Stomach (tissue), 9 donors: ENCODE measurements around the gene KRT15. TPM values are rescaled to one million over a fixed set of nuclear protein-coding genes. Genes with fewer than 3 reads are reported as not detected.
"Not testable (repeated sequence)": the region's sequence is repeated elsewhere in the genome, so short reads cannot be mapped to it uniquely, and the experiment has no call there.

Experiments
- DNase-seq, 2 donors: peaks; one replicate each; pipeline versions ENCODE4 v3.0.0 to v3.0.0-alpha.2; 2013 to 2019
- H3K27ac ChIP-seq, 5 donors: fragments of 200-600 bp in 4 of 5; sonication (generic) in 4 of 5; one replicate each; pipeline ENCODE4 v1.5.1; 2013 to 2019; ENCODE audit warnings: mild to moderate bottlenecking in 1 of 5, moderate library complexity in 1 of 5
- H3K27me3 ChIP-seq, 3 donors: fragments of 200-600 bp; sonication (generic); one replicate each; pipeline ENCODE4 v1.5.1; 2017 to 2019; ENCODE audit warnings: mixed run types in 1 of 3
- H3K36me3 ChIP-seq, 4 donors: fragments of 200-600 bp; sonication (generic); 1 replicate in 3 of 4; 2 replicates in 1 of 4; pipeline ENCODE4 v1.5.1; 2016 to 2019
- H3K4me1 ChIP-seq, 4 donors: fragments of 200-600 bp; sonication (generic); one replicate each; pipeline ENCODE4 v1.5.1; 2016 to 2019
- H3K4me3 ChIP-seq, 4 donors: fragments of 200-600 bp; sonication (generic) in 3 of 4; one replicate each; pipeline ENCODE4 v1.5.1; 2016 to 2019; ENCODE audit warnings: mild to moderate bottlenecking in 1 of 4
- H3K9me3 ChIP-seq, 4 donors: fragments of 200-600 bp; sonication (generic); one replicate each; pipeline ENCODE4 v1.5.1; 2016 to 2019
- EP300 ChIP-seq: sonication (generic); formaldehyde crosslinking; IDR thresholded peaks from one replicate; pipeline ENCODE4 v1.6.1; 2017; ENCODE audit warnings: antibody characterized with exemption
- POLR2A ChIP-seq, 4 donors: fragments of 450-650 bp; IDR thresholded peaks; one replicate each; pipeline ENCODE4 v1.6.1; 2016; ENCODE audit warnings: antibody characterized with exemption in 4 of 4, control low read depth in 2 of 4, mild to moderate bottlenecking in 1 of 4, moderate library complexity in 1 of 4
- POLR2AphosphoS5 ChIP-seq, 3 donors: sonication (generic); formaldehyde crosslinking; IDR thresholded peaks; one replicate each; pipeline ENCODE4 v1.6.1; 2016; ENCODE audit warnings: antibody characterized with exemption in 3 of 3
- WGBS, 5 donors: extraction: QIAGEN DNeasy Blood & Tissue Kit in 3 of 5; methylation state at CpG; one replicate each; pipeline versions ENCODE4 v1.1.5 to v1.1.7; 2013 to 2018; 5-methylcytosine and 5-hydroxymethylcytosine counted together
- intact Hi-C: fragments of 100-400 bp; cut with DNase I; formaldehyde crosslinking; loops from one replicate; pipeline ENCODE4 v1.15.1; 2023; ENCODE audit warnings: low total_unique reads
- polyA plus RNA-seq, 3 donors: library from polyadenylated mRNA; stranded (reverse); fragments of 200-250 nt; gene quantifications; one replicate each; pipeline ENCODE4 v1.2.3, GENCODE V29; 2013
- total RNA-seq, 5 donors: library from RNA; depleted of rRNA; stranded (reverse); fragments of >200 nt; gene quantifications; one replicate each; pipeline versions ENCODE4 v1.1.0 to v1.2.3, GENCODE V29; 2014 to 2016
- TF ChIP-seq, protein P1 (sequence below), 7 experiments: fragments of 450-650 bp in 4 of 7; fragments of 200-600 bp in 3 of 7; sonication (generic) in 3 of 7; IDR thresholded peaks; one replicate each; pipeline ENCODE4 v1.5.1; 2016 to 2019; ENCODE audit warnings: antibody characterized with exemption in 7 of 7, control low read depth in 2 of 7, mild to moderate bottlenecking in 1 of 7
- donor health status: healthy with polysubstance abuse.
- donor health status: Bipolar disorder and iron deficiency.
- donor health status: healthy.

Gene KRT15
- total and polyA plus RNA-seq, 8 donors = 1.4 to 3,416 (median 2.6) TPM; not detected in 1

DNA sequence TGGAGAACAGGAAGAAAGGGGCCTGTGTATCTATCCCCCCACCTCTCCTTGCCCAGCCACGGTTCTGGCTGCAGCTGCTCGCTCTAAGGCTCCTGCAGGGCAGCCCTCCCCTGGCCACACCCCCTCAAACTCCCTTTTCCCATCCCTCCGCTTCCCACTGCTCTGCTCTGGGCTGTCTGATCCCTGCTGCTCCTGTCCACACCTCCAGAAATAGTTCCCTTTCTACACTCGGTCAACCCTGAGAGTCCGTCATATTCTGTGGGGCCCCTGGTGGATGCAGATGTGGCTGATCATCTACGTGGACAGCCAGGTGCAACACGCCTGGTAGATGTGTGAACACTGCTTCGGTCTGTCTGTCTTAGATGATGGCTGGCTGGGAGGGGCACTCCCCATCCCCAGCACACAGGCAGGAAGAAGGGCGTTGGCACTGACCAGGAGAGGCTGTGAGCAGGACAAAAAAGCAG, 28.7 kb upstream of the KRT15 start:
- peaks cover 0 to 10% (median 0%) of the 10 kb centered on the region in 3 donors for H3K27me3 ChIP-seq
- WGBS, 5 donors = 57 to 64% (median 59%) methylated on average over 8 to 9 of the region's 9 CpGs
- H3K27ac ChIP-seq = peak overlapping the region; percentile 21 to 82 (median 71)
- peaks cover 0 to 5% (median 2%) of the 10 kb centered on the region in 4 donors for H3K9me3 ChIP-seq
- DNase-seq = peak in 1 of 2 donors; percentile 48
- H3K4me3 ChIP-seq = no peak overlapping the region
- TF ChIP-seq, protein P1, sequence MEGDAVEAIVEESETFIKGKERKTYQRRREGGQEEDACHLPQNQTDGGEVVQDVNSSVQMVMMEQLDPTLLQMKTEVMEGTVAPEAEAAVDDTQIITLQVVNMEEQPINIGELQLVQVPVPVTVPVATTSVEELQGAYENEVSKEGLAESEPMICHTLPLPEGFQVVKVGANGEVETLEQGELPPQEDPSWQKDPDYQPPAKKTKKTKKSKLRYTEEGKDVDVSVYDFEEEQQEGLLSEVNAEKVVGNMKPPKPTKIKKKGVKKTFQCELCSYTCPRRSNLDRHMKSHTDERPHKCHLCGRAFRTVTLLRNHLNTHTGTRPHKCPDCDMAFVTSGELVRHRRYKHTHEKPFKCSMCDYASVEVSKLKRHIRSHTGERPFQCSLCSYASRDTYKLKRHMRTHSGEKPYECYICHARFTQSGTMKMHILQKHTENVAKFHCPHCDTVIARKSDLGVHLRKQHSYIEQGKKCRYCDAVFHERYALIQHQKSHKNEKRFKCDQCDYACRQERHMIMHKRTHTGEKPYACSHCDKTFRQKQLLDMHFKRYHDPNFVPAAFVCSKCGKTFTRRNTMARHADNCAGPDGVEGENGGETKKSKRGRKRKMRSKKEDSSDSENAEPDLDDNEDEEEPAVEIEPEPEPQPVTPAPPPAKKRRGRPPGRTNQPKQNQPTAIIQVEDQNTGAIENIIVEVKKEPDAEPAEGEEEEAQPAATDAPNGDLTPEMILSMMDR (IDR thresholded peaks at IDR 0.05) = no peak
- TF ChIP-seq EP300 = no peak
- no peak for TF ChIP-seq POLR2A (IDR thresholded peaks at IDR 0.05)
- TF ChIP-seq POLR2AphosphoS5 (IDR thresholded peaks at IDR 0.05) = no peak
- H3K4me1 ChIP-seq = peaks cover 15 to 29% (median 25%) of the 10 kb centered on the region in 4 donors
- H3K36me3 ChIP-seq = no peaks in the 10 kb centered on the region
- intact Hi-C loops = no loop called here

DNA sequence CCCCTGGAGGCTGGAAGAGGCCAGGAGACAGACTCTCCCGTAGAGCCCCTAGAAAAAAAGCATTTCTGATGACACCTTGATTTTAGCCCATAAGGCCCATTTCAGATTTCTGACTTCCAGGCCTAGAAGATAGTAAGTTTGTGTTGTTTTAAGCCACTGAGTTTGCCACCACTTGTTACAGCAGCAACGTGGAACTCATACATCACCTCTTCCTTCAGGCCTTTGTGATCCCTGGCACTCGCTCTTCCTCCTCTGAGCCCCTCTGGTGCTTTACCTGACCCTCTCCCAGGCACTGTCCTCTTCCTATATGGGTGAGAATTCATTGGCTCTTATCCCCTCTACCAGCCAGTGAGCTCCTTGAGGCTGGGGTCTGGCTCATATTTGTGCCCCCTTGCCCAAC, 28.1 kb upstream of the KRT15 start:
- Histone ChIP-seq H3K4me1 (peaks cover 15 to 29% (median 25%) of the 10 kb centered on the region in 4 donors), H3K9me3 (peaks cover 0 to 5% (median 2%) of the 10 kb centered on the region in 4 donors), H3K27ac (peak overlapping the region in 1 of 5 donors; percentile 82), H3K4me3 (no peak overlapping the region), H3K27me3 (peaks cover 0 to 4% (median 0%) of the 10 kb centered on the region in 3 donors), H3K36me3 (no peaks in the 10 kb centered on the region)
- intact Hi-C loops = no loop called here
- TF ChIP-seq POLR2A (IDR thresholded peaks at IDR 0.05) = no peak
- no peak for TF ChIP-seq POLR2AphosphoS5 (IDR thresholded peaks at IDR 0.05)
- WGBS, 5 donors = 92 to 99% (median 97%) methylated on average over 3 of the region's 3 CpGs
- no peak for DNase-seq

DNA sequence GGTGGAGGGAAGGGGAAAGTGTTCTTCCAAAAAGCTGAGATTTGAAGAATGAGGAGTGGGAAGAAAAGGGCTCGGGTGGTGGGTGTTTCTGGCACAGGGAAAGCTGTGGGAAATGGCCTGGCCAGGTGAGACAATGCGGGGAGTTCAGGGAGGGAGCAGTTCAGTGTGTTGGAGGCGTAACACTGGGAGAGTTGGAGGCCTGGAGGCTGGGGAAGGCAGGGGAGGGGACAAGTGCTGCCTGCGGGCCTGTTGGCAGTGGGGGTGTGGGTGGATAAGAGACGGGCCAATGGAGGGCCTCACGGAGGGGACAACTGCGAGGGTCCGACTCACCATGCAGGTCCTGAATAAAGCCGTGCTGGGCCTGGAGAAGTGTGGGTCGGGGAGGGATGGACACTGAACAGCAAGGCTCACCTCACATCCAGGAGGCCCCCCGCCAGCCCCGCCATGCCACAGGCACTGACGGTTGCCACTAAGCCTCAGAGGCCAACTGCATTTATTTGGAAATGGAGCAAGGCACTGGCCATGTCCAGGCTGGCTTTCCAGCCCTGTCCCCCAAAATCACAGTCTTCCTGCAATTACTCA, 27.2 kb upstream of the KRT15 start:
- Histone ChIP-seq H3K36me3 (no peaks in the 10 kb centered on the region), H3K27me3 (no peaks in the 10 kb centered on the region), H3K4me1 (peaks cover 15 to 29% (median 25%) of the 10 kb centered on the region in 4 donors), H3K27ac (no peak overlapping the region), H3K4me3 (no peak overlapping the region), H3K9me3 (peaks cover 0 to 5% (median 2%) of the 10 kb centered on the region in 4 donors)
- intact Hi-C loops = no loop called here
- TF ChIP-seq POLR2A (IDR thresholded peaks at IDR 0.05) = no peak
- TF ChIP-seq POLR2AphosphoS5 (IDR thresholded peaks at IDR 0.05) = no peak
- TF ChIP-seq EP300 = no peak
- TF ChIP-seq, protein P1 (IDR thresholded peaks at IDR 0.05) = no peak
- 82 to 84% (median 84%) methylated on average over 13 of the region's 13 CpGs for WGBS, 5 donors
- DNase-seq = no peak

DNA sequence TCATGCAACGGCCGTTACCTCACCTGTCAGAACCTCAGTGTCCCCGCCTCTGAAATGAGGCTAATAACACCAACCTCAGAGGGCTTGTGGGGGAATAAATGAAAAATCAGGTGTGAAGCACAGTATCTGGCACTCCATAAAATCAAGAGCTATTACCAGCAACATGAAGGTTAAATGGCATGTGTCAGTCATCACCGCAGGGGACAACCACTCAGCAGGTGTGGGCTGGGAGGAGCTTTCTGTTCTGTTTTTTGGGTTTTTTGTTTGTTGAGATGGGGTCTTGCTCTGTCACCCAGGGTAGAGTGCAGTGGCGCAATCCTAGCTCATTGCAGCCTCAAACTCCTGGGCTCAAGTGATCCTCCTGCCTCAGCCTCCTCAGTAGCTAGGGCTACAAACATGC, 26.2 kb upstream of the KRT15 start:
- WGBS, 5 donors = 87 to 95% (median 91%) methylated on average over 5 of the region's 5 CpGs
- peak overlapping the region in 3 of 5 donors; percentile 8 to 25 (median 23) for H3K27ac ChIP-seq
- no peak for DNase-seq
- H3K36me3 ChIP-seq = no peaks in the 10 kb centered on the region
- TF ChIP-seq EP300 (no peak), POLR2AphosphoS5 (IDR thresholded peaks at IDR 0.05) (no peak), POLR2A (IDR thresholded peaks at IDR 0.05) (no peak)
- TF ChIP-seq, protein P1 (IDR thresholded peaks at IDR 0.05) = no peak
- intact Hi-C loops = no loop called here
- H3K4me3 ChIP-seq = no peak overlapping the region
- peaks cover 15 to 29% (median 25%) of the 10 kb centered on the region in 4 donors for H3K4me1 ChIP-seq
- no peaks in the 10 kb centered on the region for H3K27me3 ChIP-seq
- H3K9me3 ChIP-seq = peaks cover 0 to 5% (median 2%) of the 10 kb centered on the region in 4 donors

DNA sequence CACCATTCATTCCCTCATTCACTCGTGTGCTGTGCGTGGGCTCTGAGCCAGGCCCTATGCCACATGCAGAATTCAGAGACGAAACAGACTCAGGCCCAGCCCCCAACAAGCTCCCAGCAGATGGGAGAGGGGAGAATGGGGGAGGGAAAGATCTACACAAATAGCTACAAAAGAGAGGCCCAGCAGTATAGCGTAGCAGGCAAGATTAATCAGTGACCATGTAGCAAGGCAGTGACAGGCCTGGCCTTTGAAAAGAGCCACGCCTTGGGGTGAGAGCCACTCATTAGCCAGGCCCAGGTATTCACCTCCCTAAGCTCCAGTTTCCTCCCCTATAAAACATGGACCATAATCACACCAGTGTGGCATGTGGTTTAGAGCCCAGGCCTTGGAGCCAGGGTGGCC, 25.8 kb upstream of the KRT15 start:
- H3K4me3 ChIP-seq = no peak overlapping the region
- peak in 1 of 2 donors; percentile 89 for DNase-seq
- H3K4me1 ChIP-seq = peaks cover 15 to 26% (median 23%) of the 10 kb centered on the region in 4 donors
- peaks cover 0 to 5% (median 2%) of the 10 kb centered on the region in 4 donors for H3K9me3 ChIP-seq
- H3K36me3 ChIP-seq = no peaks in the 10 kb centered on the region
- intact Hi-C loops = no loop called here
- H3K27ac ChIP-seq = peak overlapping the region in 3 of 5 donors; percentile 8 to 25 (median 23)
- TF ChIP-seq, protein P1 (IDR thresholded peaks at IDR 0.05) = no peak
- TF ChIP-seq POLR2AphosphoS5 (IDR thresholded peaks at IDR 0.05) = no peak
- TF ChIP-seq POLR2A (IDR thresholded peaks at IDR 0.05) = no peak
- TF ChIP-seq EP300 = no peak
- 26 to 38% (median 33%) methylated on average over 3 to 5 of the region's 5 CpGs for WGBS, 5 donors
- no peaks in the 10 kb centered on the region for H3K27me3 ChIP-seq

DNA sequence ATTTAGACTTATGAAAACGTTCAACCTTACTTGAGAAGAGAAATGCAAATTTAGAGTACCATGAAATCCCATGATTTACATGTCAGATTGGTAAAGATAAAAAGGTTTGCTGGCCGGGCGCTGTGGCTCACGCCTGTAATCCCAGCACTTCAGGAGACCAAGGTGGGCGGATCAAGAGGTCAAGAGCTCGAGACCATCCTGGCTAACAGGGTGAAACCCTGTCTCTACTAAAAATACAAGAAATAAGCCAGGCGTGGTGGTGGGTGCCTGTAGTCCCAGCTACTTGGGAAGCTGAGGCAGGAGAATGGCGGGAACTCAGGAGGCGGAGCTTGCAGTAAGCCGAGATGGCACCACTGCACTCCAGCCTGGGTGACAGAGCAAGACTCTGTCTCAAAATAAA, 24.1 kb upstream of the KRT15 start:
- 78 to 85% (median 81%) methylated on average over 10 of the region's 10 CpGs for whole genome bisulfite sequencing, 5 donors
- H3K36me3 ChIP-seq, H3K4me3 ChIP-seq, DNase-seq, H3K27me3 ChIP-seq, H3K27ac ChIP-seq, H3K9me3 ChIP-seq, intact Hi-C loops: not testable (repeated sequence)
- H3K4me1 ChIP-seq = peaks cover under 1 to 10% (median 7%) of the 10 kb centered on the region in 4 donors
